Transverse colon (tissue), 4 donors: ENCODE data around the gene NPAS3. TPM values are rescaled to one million over a fixed set of nuclear protein-coding genes. Genes with fewer than 3 reads are reported as not detected.

Experiments
- DNase-seq: peaks from one replicate; pipeline ENCODE4 v3.0.0-alpha.2; 2019
- H3K27ac ChIP-seq, 4 donors: fragments of 200-600 bp; sonication (generic); 2 replicates each; pipeline ENCODE4 v1.5.1; 2016 to 2018; ENCODE audit warnings: inconsistent platforms in 4 of 4
- H3K27me3 ChIP-seq: fragments of 200-600 bp; sonication (generic); 2 replicates; pipeline ENCODE4 v1.5.1; 2017; ENCODE audit warnings: inconsistent platforms
- H3K36me3 ChIP-seq, 4 donors: fragments of 200-600 bp; sonication (generic); 2 replicates each; pipeline ENCODE4 v1.5.1; 2017 to 2019; ENCODE audit warnings: inconsistent platforms in 4 of 4
- H3K4me1 ChIP-seq, 4 donors: fragments of 200-600 bp; sonication (generic); 2 replicates each; pipeline ENCODE4 v1.5.1; 2017 to 2020; ENCODE audit warnings: inconsistent platforms in 4 of 4
- H3K4me3 ChIP-seq, 4 donors: fragments of 200-600 bp; sonication (generic); 1 replicate in 1 of 4; 2 replicates in 3 of 4; pipeline versions ENCODE4 v1.5.1 to v1.6.1; 2017 to 2019; ENCODE audit warnings: inconsistent platforms in 4 of 4
- H3K9me3 ChIP-seq, 2 donors: fragments of 200-600 bp; sonication (generic); 2 replicates each; pipeline ENCODE4 v1.5.1; 2017 to 2019; ENCODE audit warnings: inconsistent platforms in 2 of 2
- EP300 ChIP-seq: sonication (generic); formaldehyde crosslinking; IDR thresholded peaks from one replicate; pipeline ENCODE4 v1.6.1; 2017; ENCODE audit warnings: antibody characterized with exemption, low read depth
- POLR2A ChIP-seq: fragments of 450-650 bp; IDR thresholded peaks from one replicate; pipeline ENCODE4 v1.6.1; 2016; ENCODE audit warnings: antibody characterized with exemption, mild to moderate bottlenecking, moderate library complexity
- POLR2AphosphoS5 ChIP-seq, 3 donors: sonication (generic); formaldehyde crosslinking; IDR thresholded peaks; one replicate each; pipeline ENCODE4 v1.6.1; 2016; ENCODE audit warnings: antibody characterized with exemption in 3 of 3
- WGBS, 2 donors: methylation state at CpG; one replicate each; pipeline ENCODE4 v1.1.5; 2018; ENCODE audit warnings: low coverage in 1 of 2; 5-methylcytosine and 5-hydroxymethylcytosine counted together
- in situ Hi-C, 4 donors: fragments of 200-750 bp; cut with MboI; loops; one replicate each; pipeline versions ENCODE4 v1.15.0 to v1.15.1; 2017; ENCODE audit warnings: low sequenced_read_pairs in 3 of 4, low pct_ligation_motif_present in 1 of 4, low pct_unique_long_range_greater_than_20kb in 1 of 4
- intact Hi-C: fragments of 100-400 bp; cut with DNase I; formaldehyde crosslinking; loops from one replicate; pipeline ENCODE4 v1.15.1; 2023; ENCODE audit warnings: low total_unique reads
- total RNA-seq, 4 donors: library from RNA; depleted of rRNA; stranded (reverse); fragments of >200 nt; gene quantifications; one replicate each; pipeline ENCODE4 v1.1.0, GENCODE V29; 2016
- TF ChIP-seq, protein P1 (sequence below), 5 experiments: fragments of 200-600 bp in 3 of 5; fragments of 450-650 bp in 2 of 5; sonication (generic) in 3 of 5; IDR thresholded peaks; 1 replicate in 2 of 5; 2 replicates in 3 of 5; pipeline ENCODE4 v1.5.1; 2016 to 2017; ENCODE audit warnings: antibody characterized with exemption in 5 of 5, inconsistent platforms in 3 of 5, mild to moderate bottlenecking in 2 of 5, moderate library complexity in 1 of 5

Gene NPAS3
- total RNA-seq, 4 donors from 2014 or later, result 0.96 to 6.4 (median 1.8) TPM

GRCh38 chr14:33042591-33042990 lies 103.9 kb downstream of the NPAS3 start:
- Histone ChIP-seq H3K4me3 (no peak overlapping the region), H3K27me3 (no peaks in the 10 kb centered on the region), H3K4me1 (no peaks in the 10 kb centered on the region), H3K36me3 (no peaks in the 10 kb centered on the region), H3K27ac (no peak overlapping the region), H3K9me3 (no peaks in the 10 kb centered on the region)
- in situ Hi-C loops (no loop called here), intact Hi-C loops (no loop called here)
- 48 to 57% methylated on average over 1 of the region's 1 CpG for WGBS, 2 donors
- TF ChIP-seq POLR2A, result no peak
- TF ChIP-seq, protein P1, sequence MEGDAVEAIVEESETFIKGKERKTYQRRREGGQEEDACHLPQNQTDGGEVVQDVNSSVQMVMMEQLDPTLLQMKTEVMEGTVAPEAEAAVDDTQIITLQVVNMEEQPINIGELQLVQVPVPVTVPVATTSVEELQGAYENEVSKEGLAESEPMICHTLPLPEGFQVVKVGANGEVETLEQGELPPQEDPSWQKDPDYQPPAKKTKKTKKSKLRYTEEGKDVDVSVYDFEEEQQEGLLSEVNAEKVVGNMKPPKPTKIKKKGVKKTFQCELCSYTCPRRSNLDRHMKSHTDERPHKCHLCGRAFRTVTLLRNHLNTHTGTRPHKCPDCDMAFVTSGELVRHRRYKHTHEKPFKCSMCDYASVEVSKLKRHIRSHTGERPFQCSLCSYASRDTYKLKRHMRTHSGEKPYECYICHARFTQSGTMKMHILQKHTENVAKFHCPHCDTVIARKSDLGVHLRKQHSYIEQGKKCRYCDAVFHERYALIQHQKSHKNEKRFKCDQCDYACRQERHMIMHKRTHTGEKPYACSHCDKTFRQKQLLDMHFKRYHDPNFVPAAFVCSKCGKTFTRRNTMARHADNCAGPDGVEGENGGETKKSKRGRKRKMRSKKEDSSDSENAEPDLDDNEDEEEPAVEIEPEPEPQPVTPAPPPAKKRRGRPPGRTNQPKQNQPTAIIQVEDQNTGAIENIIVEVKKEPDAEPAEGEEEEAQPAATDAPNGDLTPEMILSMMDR (IDR thresholded peaks at IDR 0.05), result no peak
- no peak for TF ChIP-seq POLR2AphosphoS5 (IDR thresholded peaks at IDR 0.05)
- no peak for TF ChIP-seq EP300
- no peak for DNase-seq

GRCh38 chr14:33045760-33046159 lies 107.1 kb downstream of the NPAS3 start:
- no peak for DNase-seq
- TF ChIP-seq POLR2AphosphoS5 (IDR thresholded peaks at IDR 0.05) (no peak), EP300 (no peak), POLR2A (no peak)
- TF ChIP-seq, protein P1 (IDR thresholded peaks at IDR 0.05), result no peak
- no peak overlapping the region for H3K27ac ChIP-seq
- no peaks in the 10 kb centered on the region for H3K9me3 ChIP-seq
- WGBS, 2 donors, result 35 to 54% methylated on average over 4 of the region's 4 CpGs
- H3K27me3 ChIP-seq, result no peaks in the 10 kb centered on the region
- in situ Hi-C loops (no loop called here), intact Hi-C loops (no loop called here)
- no peaks in the 10 kb centered on the region for H3K36me3 ChIP-seq
- no peaks in the 10 kb centered on the region for H3K4me1 ChIP-seq
- H3K4me3 ChIP-seq, result no peak overlapping the region

DNA sequence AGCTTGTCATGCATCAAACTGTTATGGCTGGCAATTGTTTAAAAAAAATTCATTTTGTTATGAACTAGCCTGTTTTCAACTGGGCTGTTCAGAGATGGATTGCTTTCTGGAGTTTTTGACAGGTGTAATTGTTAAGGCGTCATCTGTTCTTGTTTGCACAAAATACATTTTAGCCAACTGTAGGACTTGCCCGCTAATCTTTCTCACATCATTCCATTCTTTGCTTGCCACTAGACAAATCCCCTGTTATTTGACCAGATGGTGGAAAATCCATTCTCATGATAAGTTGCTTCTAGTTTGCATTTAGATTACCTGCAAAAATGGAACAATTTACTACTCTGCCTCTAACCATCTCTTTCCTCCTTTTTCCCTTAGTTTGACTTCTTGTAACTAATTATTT lies 114.3 kb downstream of the NPAS3 start:
- no peak for TF ChIP-seq EP300
- TF ChIP-seq, protein P1 (IDR thresholded peaks at IDR 0.05), result no peak
- TF ChIP-seq POLR2AphosphoS5 (IDR thresholded peaks at IDR 0.05), result no peak
- no peak for TF ChIP-seq POLR2A
- Histone ChIP-seq H3K27me3 (no peaks in the 10 kb centered on the region), H3K4me3 (no peak overlapping the region), H3K27ac (no peak overlapping the region), H3K36me3 (no peaks in the 10 kb centered on the region), H3K9me3 (no peaks in the 10 kb centered on the region), H3K4me1 (no peaks in the 10 kb centered on the region)
- intact Hi-C loops, result no loop called here
- 74 to 89% methylated on average over 2 of the region's 2 CpGs for WGBS, 2 donors
- in situ Hi-C loops, result no loop called here
- no peak for DNase-seq

GRCh38 chr14:33056213-33056612 lies 117.5 kb downstream of the NPAS3 start:
- Histone ChIP-seq H3K27ac (no peak overlapping the region), H3K27me3 (no peaks in the 10 kb centered on the region), H3K4me3 (no peak overlapping the region), H3K4me1 (no peaks in the 10 kb centered on the region), H3K9me3 (no peaks in the 10 kb centered on the region), H3K36me3 (no peaks in the 10 kb centered on the region)
- no peak for TF ChIP-seq POLR2AphosphoS5 (IDR thresholded peaks at IDR 0.05)
- TF ChIP-seq, protein P1 (IDR thresholded peaks at IDR 0.05), result no peak
- no peak for TF ChIP-seq POLR2A
- no peak for TF ChIP-seq EP300
- WGBS, 2 donors, result 55 to 74% methylated on average over 4 of the region's 4 CpGs
- in situ Hi-C loops, result no loop called here
- no peak for DNase-seq
- intact Hi-C loops, result no loop called here
